HG03442 (cell line): ENCODE data around the gene THSD4.

Source experiments
- ATAC-seq: cut with Tn5 transposase; IDR thresholded peaks from one replicate; pipeline ENCODE4 v1.9.1; 2021; ENCODE audit warnings: mild to moderate bottlenecking, moderate library complexity; ENCODE audit not compliant: unreplicated experiment

The THSD4 gene

GRCh38 chr15:71463156-71463665 lies 347.9 kb downstream of the THSD4 start:
- no peak for ATAC-seq

DNA sequence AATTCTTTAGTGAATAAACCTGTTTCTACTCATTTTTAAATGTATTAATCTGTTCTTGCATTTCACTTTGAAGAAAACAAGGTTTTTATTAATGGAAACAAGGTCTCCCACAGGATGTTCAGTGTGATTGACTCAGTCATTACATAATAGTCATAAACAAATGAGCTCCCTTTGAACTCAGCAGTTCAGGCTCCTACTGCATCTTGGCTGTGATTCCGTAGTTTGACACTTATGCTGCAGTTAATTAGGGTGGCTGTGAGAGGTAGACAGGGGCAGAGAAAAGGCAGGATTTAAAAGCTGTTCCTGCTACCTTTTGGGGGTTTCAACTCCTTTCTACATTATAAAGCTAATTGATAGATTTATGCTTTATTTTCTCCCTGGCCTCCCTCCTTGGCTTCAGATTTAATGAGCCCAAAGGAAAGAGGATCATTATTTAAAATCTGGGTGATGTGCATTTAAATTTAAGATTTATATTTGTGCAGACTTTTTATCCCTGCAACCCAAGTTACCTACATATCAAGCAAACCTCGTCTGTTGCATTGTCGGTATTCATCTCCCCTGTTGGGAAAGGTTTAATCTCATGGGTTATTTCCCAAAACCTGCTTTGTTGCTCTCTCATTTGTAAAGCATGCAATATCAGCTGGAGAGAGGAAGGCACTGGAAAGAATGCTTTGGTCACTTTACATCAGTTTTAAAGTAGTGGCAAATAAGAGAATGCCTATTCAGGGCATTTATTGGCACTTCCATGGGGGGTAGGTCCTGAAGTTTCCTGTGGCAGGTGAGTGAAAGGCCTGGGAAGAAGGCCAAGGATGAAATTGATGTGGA lies 350.1 kb downstream of the THSD4 start:
- no peak for ATAC-seq

GRCh38 chr15:71468715-71469114 lies 353.4 kb downstream of the THSD4 start:
- no peak for ATAC-seq

- ATAC-seq: no peak
Observed at GRCh38 chr15:71469413-71469812, 354.1 kb downstream of the THSD4 start.

- no peak for ATAC-seq
Observed at GRCh38 chr15:71471347-71471746, 356.1 kb downstream of the THSD4 start.

- ATAC-seq: no peak
Observed at GRCh38 chr15:71472566-71472965, 357.3 kb downstream of the THSD4 start.

DNA sequence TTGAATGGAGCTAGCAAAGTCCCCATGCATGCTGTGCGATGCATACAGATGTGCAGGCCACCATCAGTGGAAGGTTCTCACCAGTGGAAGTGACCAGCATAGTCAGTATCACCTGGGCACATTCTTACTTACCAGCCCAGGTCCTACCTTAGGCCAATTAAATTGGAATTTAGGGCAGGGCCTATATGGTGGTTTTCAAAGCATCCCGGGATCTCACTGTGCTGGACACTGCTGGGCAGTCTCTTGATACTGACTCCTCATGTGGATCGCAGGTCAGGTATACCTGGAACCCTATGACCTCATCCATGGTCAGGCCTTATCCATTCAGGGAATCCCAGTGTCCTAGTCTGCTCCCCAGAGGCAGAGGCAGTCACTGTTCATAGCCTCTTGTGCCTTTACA lies 358.5 kb downstream of the THSD4 start:
- ATAC-seq: no peak

- ATAC-seq: no peak
Observed at GRCh38 chr15:71476823-71477222, 361.6 kb downstream of the THSD4 start.

- ATAC-seq: no peak
Observed at GRCh38 chr15:71480556-71480955, 365.3 kb downstream of the THSD4 start.

DNA sequence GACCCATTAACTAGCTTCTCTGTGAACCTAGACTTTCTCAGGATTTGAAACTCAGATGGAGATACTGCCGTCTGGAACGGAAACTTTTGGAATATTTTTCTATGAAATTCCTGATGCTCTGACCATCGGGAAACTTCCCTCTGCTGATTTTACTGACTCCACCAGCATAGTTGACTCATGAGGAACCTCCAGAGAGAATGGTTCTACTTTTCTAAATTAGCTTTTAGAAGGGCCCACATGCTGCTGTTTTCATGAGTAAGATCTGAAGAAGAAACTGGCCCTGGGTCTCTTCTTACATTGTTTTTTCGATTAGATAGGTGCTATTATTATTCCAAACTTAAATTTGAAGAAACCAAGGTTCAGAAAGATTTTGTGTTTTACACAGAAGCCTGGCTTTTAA lies 368.8 kb downstream of the THSD4 start:
- ATAC-seq: no peak

DNA sequence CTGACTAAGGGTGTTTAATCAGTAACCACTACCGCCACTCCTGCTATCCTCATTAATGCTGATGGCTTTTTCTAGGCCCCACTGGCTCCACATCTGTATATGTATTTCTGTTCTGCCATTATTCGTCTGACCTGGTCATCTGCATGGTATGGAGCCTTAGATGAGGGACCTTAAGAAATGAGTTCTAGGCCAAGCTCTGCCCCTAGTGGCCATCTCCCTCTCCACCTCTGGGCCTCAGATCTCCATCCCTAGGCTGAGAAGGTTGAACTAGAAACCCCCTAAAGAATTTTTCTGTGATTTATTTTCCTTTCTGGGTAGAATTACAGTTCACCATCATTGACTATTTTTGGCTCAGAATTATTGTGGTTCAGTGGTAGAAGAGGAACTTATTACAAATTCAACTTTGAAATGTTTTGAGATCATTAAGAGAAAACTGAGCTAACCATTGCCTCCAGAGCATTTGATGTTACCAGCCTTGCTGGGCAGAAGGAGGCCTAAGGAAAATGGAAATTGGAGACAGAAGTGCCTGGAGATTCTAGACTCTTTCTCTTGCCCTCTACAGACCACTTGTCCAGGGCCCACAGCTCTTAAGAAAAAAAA lies 369.9 kb downstream of the THSD4 start:
- ATAC-seq: no peak

DNA sequence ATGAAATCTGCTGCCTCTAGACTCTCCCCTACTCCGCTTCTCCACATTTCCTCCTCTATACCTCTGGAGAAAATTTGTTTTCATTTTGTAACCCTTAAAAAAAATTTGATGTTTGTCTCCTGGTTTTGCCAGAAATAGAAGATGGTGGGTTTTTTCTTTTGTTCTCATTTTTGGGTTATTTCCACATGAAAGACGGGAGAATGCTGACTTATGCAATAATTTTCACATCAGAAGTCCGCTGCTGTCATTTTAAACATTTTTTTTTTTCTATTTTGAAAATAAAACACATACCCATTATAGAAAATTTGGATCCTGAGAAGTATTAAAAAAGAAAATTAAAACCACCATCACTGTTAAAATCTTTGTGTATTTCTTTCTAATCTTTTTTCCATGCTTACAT lies 374.3 kb downstream of the THSD4 start:
- no peak for ATAC-seq

DNA sequence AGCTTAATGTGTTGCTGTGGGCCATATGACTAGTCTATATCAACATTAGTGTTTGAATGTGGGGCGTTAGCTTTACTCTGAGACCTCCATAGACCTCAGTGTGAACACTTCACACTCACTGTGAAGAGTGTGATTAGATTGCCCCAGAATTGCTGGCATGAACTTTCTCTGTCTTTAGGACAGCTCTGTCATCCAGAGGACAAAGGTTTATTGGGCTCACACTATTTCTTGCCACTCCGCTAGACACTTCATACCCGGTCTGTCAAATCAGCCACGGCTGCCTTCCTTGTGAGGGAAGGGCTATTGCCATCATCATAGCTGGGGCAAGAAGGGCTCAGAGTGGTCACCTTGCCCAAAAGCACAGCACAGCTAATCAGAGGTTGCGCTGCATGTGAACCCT lies 378.3 kb downstream of the THSD4 start:
- no peak for ATAC-seq

DNA sequence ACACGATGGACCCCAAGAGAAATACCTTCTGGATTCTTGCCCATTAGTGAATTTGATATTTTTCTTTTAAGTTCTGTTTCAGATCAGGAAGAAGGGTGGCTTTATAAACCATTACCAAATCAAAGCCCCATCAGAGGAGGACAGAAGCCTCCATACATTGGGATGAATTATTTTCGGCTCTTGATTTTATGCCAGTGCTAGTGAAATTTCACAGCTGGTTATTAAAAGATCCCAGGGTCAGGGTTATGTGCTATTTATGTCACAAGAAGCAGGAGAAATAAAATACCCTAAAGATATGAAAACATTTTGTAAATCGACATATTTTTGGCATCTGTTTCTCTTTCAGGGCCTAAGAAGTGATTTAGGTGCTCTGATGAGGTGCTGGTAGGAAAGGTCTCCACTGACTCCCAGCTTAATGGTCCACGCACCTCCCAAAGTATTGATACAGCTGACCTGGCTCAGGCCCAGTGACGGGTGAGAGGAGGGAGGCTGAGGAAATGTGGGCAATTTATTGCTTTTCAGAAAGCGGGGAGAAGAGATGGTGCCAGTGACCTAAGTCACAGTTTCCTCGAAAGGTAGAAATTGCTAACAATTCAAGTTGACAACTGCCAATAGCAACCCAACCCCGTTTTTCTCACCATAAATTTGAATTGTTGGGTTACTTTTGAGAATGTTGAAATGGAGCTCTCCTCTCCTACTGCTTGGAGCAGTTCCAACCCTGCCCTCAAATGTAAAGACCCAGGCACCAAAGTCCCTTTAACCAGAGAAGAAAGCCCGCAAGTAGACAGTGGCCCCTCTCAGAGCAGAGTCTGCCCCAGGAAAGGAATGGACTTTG lies 379.5 kb downstream of the THSD4 start:
- no peak for ATAC-seq

GRCh38 chr15:71495398-71495780 lies 380.1 kb downstream of the THSD4 start:
- no peak for ATAC-seq

- no peak for ATAC-seq
Observed at GRCh38 chr15:71496336-71496955, 381.2 kb downstream of the THSD4 start.

GRCh38 chr15:71501344-71502076 lies 386.2 kb downstream of the THSD4 start:
- no peak for ATAC-seq

DNA sequence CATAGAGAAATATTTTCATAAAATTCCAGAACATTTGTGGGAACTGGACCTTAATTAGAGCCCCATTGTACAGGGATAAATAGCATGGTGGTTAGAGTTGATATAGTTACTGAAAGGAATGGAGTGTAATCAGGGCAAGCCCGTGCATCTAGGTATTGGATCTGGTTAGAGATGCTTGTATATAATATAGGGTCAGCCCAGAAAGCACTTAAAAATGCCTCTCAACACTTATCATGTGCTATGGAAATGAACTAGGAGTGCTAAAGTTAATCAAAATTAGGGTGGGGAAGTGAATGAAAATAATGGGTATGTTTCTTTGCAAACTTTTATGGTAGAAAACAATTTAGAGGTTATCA lies 386.8 kb downstream of the THSD4 start:
- ATAC-seq: no peak

DNA sequence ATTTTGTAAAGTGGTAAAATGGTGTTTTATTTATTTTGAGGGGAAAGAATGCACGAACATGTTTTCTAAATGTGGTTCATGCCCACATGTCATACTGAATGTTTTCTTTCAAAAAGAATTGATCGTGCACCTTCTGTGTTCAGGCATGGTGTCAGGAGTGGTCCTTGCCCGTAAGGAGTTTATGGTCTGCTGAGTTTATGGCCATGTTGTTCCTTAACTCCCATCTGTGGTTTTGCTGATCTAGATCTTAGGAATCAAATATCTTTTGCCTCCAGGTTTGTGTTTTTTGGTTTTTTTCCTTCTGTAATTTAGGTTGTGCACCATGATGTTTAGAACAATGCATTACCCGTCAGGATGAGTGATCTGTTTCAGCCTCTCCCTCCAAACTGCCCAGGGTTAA lies 390.7 kb downstream of the THSD4 start:
- no peak for ATAC-seq

- no peak for ATAC-seq
Observed at GRCh38 chr15:71506946-71507345, 391.7 kb downstream of the THSD4 start.
